ENCODE measurements around the gene SHC2.

SHC2 gene

GRCh38 chr19:372306-372890 lies 88.4 kb downstream of the SHC2 start:
- DNase-seq (ENCODE audit: low read depth in 2 of 2), result no peak

- no peak for DNase-seq (ENCODE audit: low read depth in 2 of 2)
These were observed 89.2 kb downstream of the SHC2 start for GRCh38 chr19:371501-372168.

- no peak for DNase-seq (ENCODE audit: low read depth in 2 of 2)
These were observed 90.0 kb downstream of the SHC2 start for GRCh38 chr19:370641-371330.

- DNase-seq (ENCODE audit: low read depth in 2 of 2), result no peak
These were observed 91.0 kb downstream of the SHC2 start for GRCh38 chr19:369876-370275.

GRCh38 chr19:369256-369655 lies 91.6 kb downstream of the SHC2 start:
- no peak for DNase-seq (ENCODE audit: low read depth in 2 of 2)

- DNase-seq (ENCODE audit: low read depth in 2 of 2), result no peak
These were observed 92.2 kb downstream of the SHC2 start for GRCh38 chr19:368630-369024.

- no peak for DNase-seq (ENCODE audit: low read depth in 2 of 2)
These were observed 92.7 kb downstream of the SHC2 start for GRCh38 chr19:367963-368629.

GRCh38 chr19:367561-367960 lies 93.3 kb downstream of the SHC2 start:
- DNase-seq (ENCODE audit: low read depth in 2 of 2), result no peak

- DNase-seq (ENCODE audit: low read depth in 2 of 2), result no peak
These were observed 93.9 kb downstream of the SHC2 start for GRCh38 chr19:366951-367350.

Measured in activated CD4-positive, alpha-beta T cell treated with anti-CD3 and anti-CD28 coated beads for 24 hours (primary cell).